IMR-90 (cell line): ENCODE measurements around the gene ELOVL1. TPM values are rescaled to one million over a fixed set of nuclear protein-coding genes. Genes with fewer than 3 reads are reported as not detected.
A peak's percentile ranks its signal among the peaks of the same experiment; 100 is the strongest.
"Not testable (repeated sequence)": the region's sequence is repeated elsewhere in the genome, so short reads cannot be mapped to it uniquely, and the experiment has no call there.

ENCODE experiments used
- ATAC-seq: fragments of 200-7000 bp; cut with Tn5 transposase; 2 replicates; pipeline ENCODE4 v1.9.1; 2020; ENCODE audit warnings: low read depth, mild to moderate bottlenecking, moderate library complexity
- BruUV-seq: library from RNA; stranded (reverse); fragments of 400-500 nt; replicated peaks from 2 replicates; lab custom pipeline; 2021; lab: Mats Ljungman, UMichigan
- CTCF ChIA-PET: fragments of 300-600 bp; formaldehyde crosslinking; extraction: SDS; loops from one replicate; lab custom pipeline; 2021; ENCODE audit warnings: antibody characterized with exemption; lab: Yijun Ruan, JAX
- POLR2A ChIA-PET: fragments of 300-600 bp; sonication (Branson Sonifier 250); formaldehyde crosslinking; loops from one replicate; lab custom pipeline; 2022; ENCODE audit warnings: antibody characterized with exemption; ENCODE audit not compliant: unreplicated experiment; lab: Charles Lee
- DNase-seq: peaks from one replicate; pipeline ENCODE4 v3.0.0; 2013
- H2AFZ ChIP-seq: replicated peaks from 2 replicates; pipeline ENCODE3; 2013; ENCODE audit warnings: low read length, mild to moderate bottlenecking; ENCODE audit not compliant: poor library complexity
- H2AK5ac ChIP-seq: 2 replicates; pipeline ENCODE4 v1.6.1; 2013; ENCODE audit warnings: low read depth, low read length, inconsistent platforms
- H2AK9ac ChIP-seq: replicated peaks from 2 replicates; pipeline ENCODE3; 2013; ENCODE audit warnings: mild to moderate bottlenecking, low read depth, low read length, moderate library complexity; ENCODE audit not compliant: poor library complexity
- H2BK120ac ChIP-seq: 2 replicates; pipeline ENCODE4 v1.6.1; 2013; ENCODE audit warnings: low read depth, low read length, inconsistent platforms
- H2BK15ac ChIP-seq: 3 replicates; pipeline ENCODE4 v1.6.1; 2013; ENCODE audit warnings: low read depth, low read length, inconsistent platforms
- H2BK20ac ChIP-seq: 2 replicates; pipeline ENCODE4 v1.6.1; 2013; ENCODE audit warnings: low read depth, mild to moderate bottlenecking, inconsistent platforms, low read length, moderate library complexity
- H2BK5ac ChIP-seq: 2 replicates; pipeline ENCODE4 v1.6.1; 2013; ENCODE audit warnings: mild to moderate bottlenecking, low read depth, low read length, inconsistent platforms; ENCODE audit not compliant: poor library complexity, severe bottlenecking
- H3K14ac ChIP-seq: replicated peaks from 2 replicates; pipeline ENCODE4 v1.6.1; 2013; ENCODE audit warnings: low read depth, low read length, inconsistent platforms
- H3K18ac ChIP-seq: 2 replicates; pipeline ENCODE4 v1.6.1; 2013; ENCODE audit warnings: low read depth, low read length, control low read depth
- H3K23ac ChIP-seq: 2 replicates; pipeline ENCODE4 v1.6.1; 2013; ENCODE audit warnings: low read depth, low read length, inconsistent platforms
- H3K27ac ChIP-seq: 2 replicates; pipeline ENCODE4 v1.5.1; 2013; ENCODE audit warnings: mild to moderate bottlenecking, control low read depth, low read length; ENCODE audit not compliant: insufficient read depth
- H3K27me3 ChIP-seq: 2 replicates; pipeline ENCODE4 v1.6.1; 2013; ENCODE audit warnings: low read length; ENCODE audit not compliant: control insufficient read depth, insufficient read depth
- H3K36me3 ChIP-seq: 2 replicates; pipeline ENCODE4 v1.6.1; 2013; ENCODE audit warnings: low read length, mixed read lengths; ENCODE audit not compliant: control insufficient read depth, insufficient read depth
- H3K4ac ChIP-seq: 2 replicates; pipeline ENCODE4 v1.6.1; 2013; ENCODE audit warnings: low read depth, low read length, inconsistent platforms
- H3K4me1 ChIP-seq: 2 replicates; pipeline ENCODE4 v1.6.1; 2013; ENCODE audit warnings: low read length, mixed read lengths; ENCODE audit not compliant: control insufficient read depth, insufficient read depth
- H3K4me2 ChIP-seq: 2 replicates; pipeline ENCODE4 v1.6.1; 2013; ENCODE audit warnings: low read depth, mild to moderate bottlenecking, control low read depth, low read length, moderate library complexity
- H3K4me3 ChIP-seq: 2 replicates; pipeline ENCODE4 v1.5.1; 2013; ENCODE audit warnings: low read depth, mild to moderate bottlenecking, control low read depth, low read length, moderate library complexity; ENCODE audit not compliant: insufficient read depth
- H3K56ac ChIP-seq: 2 replicates; pipeline ENCODE4 v1.6.1; 2013; ENCODE audit warnings: low read length, inconsistent platforms; ENCODE audit not compliant: insufficient read depth; ENCODE audit errors: extremely low read depth
- H3K79me1 ChIP-seq, 2 experiments: 2 replicates each; pipeline ENCODE4 v1.6.1; 2013; ENCODE audit warnings: low read length in 2 of 2, inconsistent platforms in 1 of 2, low read depth in 1 of 2
- H3K9ac ChIP-seq: 2 replicates; pipeline ENCODE4 v1.6.1; 2013; ENCODE audit warnings: low read depth, low read length, control low read depth
- H3K9me1 ChIP-seq: 2 replicates; pipeline ENCODE4 v1.6.1; 2013; ENCODE audit warnings: low read length, inconsistent platforms; ENCODE audit not compliant: insufficient read depth
- H3K9me3 ChIP-seq: 2 replicates; pipeline ENCODE4 v1.6.1; 2013; ENCODE audit warnings: low read length; ENCODE audit not compliant: control insufficient read depth, insufficient read depth
- H4K20me1 ChIP-seq: 2 replicates; pipeline ENCODE4 v1.6.1; 2013; ENCODE audit warnings: low read length, inconsistent platforms; ENCODE audit not compliant: insufficient read depth
- H4K5ac ChIP-seq: 2 replicates; pipeline ENCODE4 v1.6.1; 2013; ENCODE audit warnings: mild to moderate bottlenecking, low read depth, low read length, control low read depth
- H4K8ac ChIP-seq, 2 experiments: 2 replicates each; pipeline ENCODE4 v1.6.1; 2013; ENCODE audit warnings: low read depth in 2 of 2, low read length in 2 of 2, control low read depth in 1 of 2, inconsistent platforms in 1 of 2
- H4K91ac ChIP-seq: 2 replicates; pipeline ENCODE4 v1.6.1; 2013; ENCODE audit warnings: low read depth, low read length, inconsistent platforms; ENCODE audit not compliant: insufficient read depth
- BHLHE40 ChIP-seq: fragments of 150-350 bp; IDR thresholded peaks from 2 replicates; pipeline ENCODE4 v1.6.1; 2016; ENCODE audit warnings: mild to moderate bottlenecking, low read depth, low read length
- MAFK ChIP-seq: IDR thresholded peaks from 2 replicates; pipeline ENCODE4 v1.6.1; 2012; ENCODE audit warnings: low read depth, low read length, improper control_type of control experiment
- MXI1 ChIP-seq: IDR thresholded peaks from 2 replicates; pipeline ENCODE4 v1.6.1; 2012; ENCODE audit warnings: low read depth, mild to moderate bottlenecking, low read length, moderate library complexity, borderline replicate concordance
- NFE2L2 ChIP-seq: fragments of 150-350 bp; IDR thresholded peaks from 2 replicates; pipeline ENCODE4 v1.6.1; 2016; ENCODE audit warnings: low read depth, mild to moderate bottlenecking, low read length
- POLR2A ChIP-seq: IDR thresholded peaks from 2 replicates; pipeline ENCODE4 v1.6.1; 2012; ENCODE audit warnings: mild to moderate bottlenecking, low read depth, low read length
- RAD21 ChIP-seq: IDR thresholded peaks from 2 replicates; pipeline ENCODE4 v1.6.1; 2012; ENCODE audit warnings: low read length, improper control_type of control experiment
- RCOR1 ChIP-seq: IDR thresholded peaks from 2 replicates; pipeline ENCODE4 v1.6.1; 2012; ENCODE audit warnings: mild to moderate bottlenecking, low read length, improper control_type of control experiment; ENCODE audit not compliant: insufficient replicate concordance
- SMC3 ChIP-seq: fragments of 150-350 bp; IDR thresholded peaks from 2 replicates; pipeline ENCODE4 v1.6.1; 2016; ENCODE audit warnings: low read depth, mild to moderate bottlenecking, antibody characterized with exemption, low read length, moderate library complexity
- WGBS, 2 experiments: methylation state at CpG; one replicate each; pipeline versions ENCODE4 v1.1.5 to v1.1.7; 2013; ENCODE audit warnings: missing lambda C conversion rate in 2 of 2; ENCODE audit not compliant: insufficient read length in 1 of 2; ENCODE audit errors: extremely low coverage in 2 of 2; 5-methylcytosine and 5-hydroxymethylcytosine counted together
- dilution Hi-C: fragments of 300-500 bp; cut with HindIII; formaldehyde crosslinking; loops from one replicate; pipeline ENCODE4 v1.14.3; 2018; ENCODE audit warnings: low sequenced_read_pairs; ENCODE audit not compliant: unreplicated experiment
- in situ Hi-C: fragments of 300-500 bp; cut with MboI; formaldehyde crosslinking; loops from 3 replicates; pipeline ENCODE4 v1.14.3; 2019; ENCODE audit warnings: low sequenced_read_pairs, inconsistent platforms, mixed read lengths
- intact Hi-C: fragments of 100-400 bp; cut with micrococcal nuclease; formaldehyde crosslinking; loops from 2 replicates; pipeline ENCODE4 v1.10.0; 2022
- polyA plus RNA-seq, 3 experiments: library from polyadenylated mRNA; depleted of rRNA; stranded (reverse); fragments of >200 nt; gene quantifications; 2 replicates each; pipeline ENCODE4 v1.2.3, GENCODE V29; 2012; ENCODE audit warnings: low replicate concordance in 1 of 3
- total RNA-seq: library from RNA; depleted of rRNA; stranded (reverse); fragments of >200 nt; gene quantifications from 2 replicates; pipeline ENCODE4 v1.2.3, GENCODE V29; 2012

Gene ELOVL1
- total and polyA plus RNA-seq, 2 of the 4 experiments (the other 2 are of a cell fraction) = 88.9 to 211 TPM

DNA sequence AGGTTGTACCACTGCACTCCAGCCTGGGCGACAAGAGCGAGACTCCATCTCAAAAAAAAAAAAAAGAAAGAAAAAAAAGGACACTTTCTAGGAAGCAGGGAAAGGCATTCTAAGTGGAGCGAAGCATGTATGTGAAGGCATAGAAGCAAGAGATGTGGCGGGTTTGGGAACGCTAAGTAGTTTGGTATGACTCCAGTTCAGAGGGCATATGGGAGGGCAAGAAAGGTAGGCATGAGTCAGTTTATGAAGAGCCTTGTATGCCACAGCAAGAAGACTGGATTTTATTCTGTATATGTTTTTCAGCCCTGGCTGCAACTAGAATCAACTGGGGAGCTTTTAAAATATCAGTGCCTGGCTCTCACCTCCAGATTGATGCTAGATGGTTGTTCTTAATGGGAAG is 4.4 kb upstream of the ELOVL1 start (continued):
- TF ChIP-seq BHLHE40 = no peak
- TF ChIP-seq MXI1 = no peak
- no peak for TF ChIP-seq RCOR1

DNA sequence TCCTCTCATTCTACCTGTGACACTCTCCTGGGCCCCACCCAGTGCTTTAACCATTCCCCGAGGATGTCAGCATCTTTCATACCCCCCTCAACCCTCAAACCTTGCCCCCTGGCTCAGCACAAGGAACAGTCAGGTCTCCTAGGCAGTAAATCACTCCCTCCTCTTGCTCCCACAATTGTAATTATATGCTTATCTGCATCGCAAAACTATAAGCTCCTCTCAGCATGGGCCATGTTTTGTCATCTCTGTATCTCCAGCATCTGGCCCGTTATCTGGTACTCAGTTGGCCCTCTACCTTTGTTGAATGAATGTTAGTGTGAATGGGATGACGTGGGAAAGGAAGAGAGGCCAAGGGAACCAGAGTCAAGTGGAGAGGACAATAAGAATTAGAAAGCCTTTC is 2.8 kb upstream of the ELOVL1 start:
- Histone ChIP-seq H3K14ac (no peak overlapping the region), H3K4ac (no peak overlapping the region), H3K18ac (no peak overlapping the region), H2AK9ac (no peak overlapping the region), H4K91ac (no peak overlapping the region), H4K20me1 (peaks cover 13% of the 10 kb centered on the region), H2BK20ac (no peak overlapping the region), H3K4me1 (peaks cover 23% of the 10 kb centered on the region), H3K9me1 (peaks cover 14% of the 10 kb centered on the region), H4K5ac (no peak overlapping the region), H3K27me3 (no peaks in the 10 kb centered on the region), H3K27ac (no peak overlapping the region), H3K9me3 (no peaks in the 10 kb centered on the region), H3K79me1 (peaks cover 30 to 73% of the 10 kb centered on the region in 2 experiments), H2BK15ac (no peak overlapping the region), H3K4me3 (no peak overlapping the region), H3K4me2 (no peak overlapping the region), H4K8ac (no peak overlapping the region), H3K23ac (no peak overlapping the region), H3K9ac (no peak overlapping the region), H2BK5ac (no peak overlapping the region), H2AK5ac (peak overlapping the region; percentile 0; the same call in 1 of the 2 replicates), H2AFZ (no peak overlapping the region), H3K56ac (no peak overlapping the region), H3K36me3 (peaks cover 8% of the 10 kb centered on the region; the same call in 1 of the 2 replicates), H2BK120ac (no peak overlapping the region)
- CTCF ChIA-PET = no interaction called here
- intact Hi-C loops = no loop called here
- DNase-seq = no peak
- POLR2A ChIA-PET = no interaction called here
- in situ Hi-C loops = no loop called here
- BruUV-seq = no TSS peak
- no peak for ATAC-seq
- 80% methylated on average over 1 of the region's 4 CpGs; no CpG with 5 or more reads in 1 of the 2 experiments for WGBS, 2 experiments
- no peak for TF ChIP-seq NFE2L2
- TF ChIP-seq MXI1 = no peak
- TF ChIP-seq RAD21 = no peak
- TF ChIP-seq SMC3 = no peak
- TF ChIP-seq BHLHE40 = no peak
- no peak for TF ChIP-seq RCOR1
- no peak for TF ChIP-seq MAFK
- no peak for TF ChIP-seq POLR2A
- dilution Hi-C loops = no loop called here

- not testable (repeated sequence) for H3K4me2 ChIP-seq
These were observed 2.0 kb upstream of the ELOVL1 start for GRCh38 chr1:43369779-43370178.

More at GRCh38 chr1:43369779-43370178, 2.0 kb upstream of the ELOVL1 start:
- BruUV-seq, H2BK120ac ChIP-seq, intact Hi-C loops, H2AK9ac ChIP-seq, H3K4ac ChIP-seq, H3K18ac ChIP-seq, in situ Hi-C loops, H3K14ac ChIP-seq, H2BK5ac ChIP-seq, H2AFZ ChIP-seq, H2AK5ac ChIP-seq, H4K5ac ChIP-seq, H3K4me3 ChIP-seq, dilution Hi-C loops, DNase-seq, H3K9me3 ChIP-seq, H4K8ac ChIP-seq, H3K23ac ChIP-seq, H4K91ac ChIP-seq, H2BK20ac ChIP-seq, H3K56ac ChIP-seq, POLR2A ChIA-PET, H2BK15ac ChIP-seq, H3K27me3 ChIP-seq, H3K27ac ChIP-seq, ATAC-seq, H3K9ac ChIP-seq: not testable (repeated sequence)
- CTCF ChIA-PET = interaction anchor here (0.7 kb wide), 1 partner anchor 10 kb away, joined by 3 read pairs; no protein-coding TSS in a partner anchor
- 100% methylated on average over 1 of the region's 6 CpGs; no CpG with 5 or more reads in 1 of the 2 experiments for WGBS, 2 experiments
- peaks cover 23% of the 10 kb centered on the region for H3K4me1 ChIP-seq
- peaks cover 38 to 79% of the 10 kb centered on the region in 2 experiments for H3K79me1 ChIP-seq
- peaks cover 17% of the 10 kb centered on the region for H3K9me1 ChIP-seq
- peaks cover 19% of the 10 kb centered on the region for H4K20me1 ChIP-seq
- peaks cover 15% of the 10 kb centered on the region for H3K36me3 ChIP-seq
